GM10847 (cell line): ENCODE results near the gene RETREG2.

Experiments
- POLR2A ChIP-seq: IDR thresholded peaks from 2 replicates; pipeline ENCODE4 v1.6.1; 2011; ENCODE audit not compliant: insufficient read length; ENCODE audit errors: extremely low read depth

Gene RETREG2

GRCh38 chr2:219163156-219163555 lies 14.9 kb upstream of the RETREG2 start:
- TF ChIP-seq POLR2A: no peak

GRCh38 chr2:219165058-219165911 lies 12.8 kb upstream of the RETREG2 start:
- no peak for TF ChIP-seq POLR2A

DNA sequence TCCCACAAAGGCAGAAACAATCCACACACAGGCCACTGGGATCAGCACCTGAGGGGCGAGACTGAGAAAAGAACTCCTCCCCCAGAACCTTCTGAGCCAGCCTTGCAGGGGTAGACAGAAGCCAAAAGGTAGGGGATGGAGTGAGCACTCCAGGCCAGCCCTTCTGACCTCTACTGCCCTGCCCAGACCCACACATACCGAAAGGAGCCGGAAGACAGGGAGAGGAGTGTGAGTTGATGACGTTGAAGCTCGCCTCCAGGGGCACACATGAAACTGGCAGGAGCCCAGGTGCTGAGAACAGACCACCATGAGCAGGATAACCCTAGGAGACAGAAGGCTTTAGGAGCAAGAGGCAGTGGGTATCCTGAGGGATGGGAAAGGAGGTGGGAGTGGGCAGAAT lies 10.1 kb upstream of the RETREG2 start:
- no peak for TF ChIP-seq POLR2A

GRCh38 chr2:219168526-219168925 lies 9.5 kb upstream of the RETREG2 start:
- TF ChIP-seq POLR2A: no peak

- no peak for TF ChIP-seq POLR2A
Measured at GRCh38 chr2:219168932-219169331, 9.1 kb upstream of the RETREG2 start.

GRCh38 chr2:219169930-219170654 lies 8.0 kb upstream of the RETREG2 start, which contains the start of gene SLC23A3:
Gene SLC23A3 (minus strand): TSS chr2:219170029. CDS start chr2:219169984, 45 bp downstream.
- no peak for TF ChIP-seq POLR2A

GRCh38 chr2:219171231-219171651 lies 6.8 kb upstream of the RETREG2 start:
- TF ChIP-seq POLR2A: no peak

GRCh38 chr2:219172231-219173154 lies 5.6 kb upstream of the RETREG2 start:
- no peak for TF ChIP-seq POLR2A

- no peak for TF ChIP-seq POLR2A
Measured at GRCh38 chr2:219173176-219173575, 4.9 kb upstream of the RETREG2 start.

GRCh38 chr2:219174146-219174545 lies 3.9 kb upstream of the RETREG2 start:
- no peak for TF ChIP-seq POLR2A

DNA sequence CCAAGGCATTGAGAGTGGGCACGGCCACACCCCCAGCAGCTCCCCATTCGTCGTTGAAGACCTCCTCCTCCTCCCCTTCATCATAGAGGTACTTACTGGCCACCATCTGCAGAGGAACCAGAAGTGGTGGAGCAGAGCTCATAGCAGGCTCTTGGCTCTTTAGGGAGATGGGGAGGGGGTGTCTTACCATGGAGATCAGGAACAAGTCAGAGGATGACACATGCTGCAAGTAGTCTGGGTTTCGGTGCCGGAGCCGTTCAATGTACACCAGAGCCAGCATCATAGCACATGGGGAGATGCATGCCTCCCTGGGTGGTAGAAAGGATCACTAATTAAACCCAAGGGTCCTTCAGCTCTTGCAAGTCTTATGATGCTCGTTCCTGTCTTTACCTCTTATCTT lies 3.3 kb upstream of the RETREG2 start:
- TF ChIP-seq POLR2A: no peak

DNA sequence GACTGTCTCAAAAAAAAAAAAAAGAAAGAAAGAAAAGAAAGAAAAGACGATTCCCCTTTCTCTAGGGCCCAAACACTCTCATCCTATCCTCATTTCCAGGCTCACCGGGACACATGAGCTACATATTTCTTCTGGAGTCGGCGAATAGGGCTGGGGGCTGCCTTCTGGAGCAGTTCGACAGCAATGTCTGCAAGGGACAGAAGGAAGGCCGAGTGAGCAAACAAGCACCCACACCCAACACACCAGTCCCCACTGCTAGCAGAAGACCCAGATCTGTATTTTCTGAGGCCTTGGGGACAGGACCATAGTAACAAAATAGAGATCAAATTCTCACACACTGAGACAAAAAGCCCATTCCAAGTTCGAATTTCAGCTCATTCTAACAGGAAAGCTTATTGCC lies 2.6 kb upstream of the RETREG2 start:
- TF ChIP-seq POLR2A: no peak

GRCh38 chr2:219175928-219176817 lies 1.9 kb upstream of the RETREG2 start:
- no peak for TF ChIP-seq POLR2A

- peak; percentile 94 for TF ChIP-seq POLR2A
Measured at GRCh38 chr2:219176818-219177551, 1.1 kb upstream of the RETREG2 start, which contains the start of gene CNPPD1. Gene CNPPD1 (minus strand): TSS chr2:219176925. CDS start chr2:219176828, 97 bp downstream.
